HG03139 (cell line): Measurements from ENCODE around the gene PLCB4.

Experiments used
- ATAC-seq: cut with Tn5 transposase; IDR thresholded peaks from one replicate; pipeline ENCODE4 v1.9.1; 2021; ENCODE audit not compliant: unreplicated experiment

Gene PLCB4

GRCh38 chr20:9100691-9101090, 31.8 kb downstream of the PLCB4 start:
- no peak for ATAC-seq

- ATAC-seq = no peak
Observed at GRCh38 chr20:9102456-9102855, 33.6 kb downstream of the PLCB4 start.

GRCh38 chr20:9103955-9104354, 35.1 kb downstream of the PLCB4 start:
- ATAC-seq = no peak

- no peak for ATAC-seq
Observed at GRCh38 chr20:9108260-9108659, 39.4 kb downstream of the PLCB4 start.

GRCh38 chr20:9109566-9109965, 40.7 kb downstream of the PLCB4 start:
- no peak for ATAC-seq

GRCh38 chr20:9110365-9110764, 41.5 kb downstream of the PLCB4 start:
- no peak for ATAC-seq

- no peak for ATAC-seq
Observed at GRCh38 chr20:9110916-9111432, 42.1 kb downstream of the PLCB4 start.

GRCh38 chr20:9112541-9113515, 43.9 kb downstream of the PLCB4 start:
- ATAC-seq = no peak

- no peak for ATAC-seq
Observed at GRCh38 chr20:9114709-9115108, 45.8 kb downstream of the PLCB4 start.

GRCh38 chr20:9117548-9117947, 48.7 kb downstream of the PLCB4 start:
- ATAC-seq = no peak

- no peak for ATAC-seq
Observed at GRCh38 chr20:9119776-9120175, 50.9 kb downstream of the PLCB4 start.

- no peak for ATAC-seq
Observed at GRCh38 chr20:9121211-9121610, 52.3 kb downstream of the PLCB4 start.

GRCh38 chr20:9122571-9122970, 53.7 kb downstream of the PLCB4 start:
- ATAC-seq = no peak

GRCh38 chr20:9126527-9126926, 57.6 kb downstream of the PLCB4 start:
- no peak for ATAC-seq

- no peak for ATAC-seq
Observed at GRCh38 chr20:9128568-9128967, 59.7 kb downstream of the PLCB4 start.

- ATAC-seq = no peak
Observed at GRCh38 chr20:9129756-9130155, 60.9 kb downstream of the PLCB4 start.

GRCh38 chr20:9130521-9130920, 61.6 kb downstream of the PLCB4 start:
- no peak for ATAC-seq

- ATAC-seq = no peak
Observed at GRCh38 chr20:9131841-9132240, 63.0 kb downstream of the PLCB4 start.

GRCh38 chr20:9134346-9134745, 65.5 kb downstream of the PLCB4 start:
- no peak for ATAC-seq

GRCh38 chr20:9136114-9136513, 67.2 kb downstream of the PLCB4 start:
- ATAC-seq = no peak

- no peak for ATAC-seq
Observed at GRCh38 chr20:9137001-9137400, 68.1 kb downstream of the PLCB4 start.

GRCh38 chr20:9139106-9139833, 70.4 kb downstream of the PLCB4 start:
- no peak for ATAC-seq
